Endodermal cell (in vitro differentiated cells): ENCODE data around the gene PBX4. TPM values are rescaled to one million over a fixed set of nuclear protein-coding genes. Genes with fewer than 3 reads are reported as not detected.

Experiments used
- DNase-seq: peaks from one replicate; pipeline ENCODE4 v3.0.0-alpha.2; 2017
- H3K27ac ChIP-seq: 2 replicates; pipeline ENCODE4 v1.5.1; 2013; ENCODE audit warnings: mild to moderate bottlenecking, low read depth, low read length, moderate library complexity
- H3K27me3 ChIP-seq: 2 replicates; pipeline ENCODE4 v1.6.1; 2013; ENCODE audit warnings: mild to moderate bottlenecking, low read length, moderate library complexity; ENCODE audit not compliant: insufficient read depth, control insufficient read depth, poor library complexity, severe bottlenecking
- H3K36me3 ChIP-seq: 2 replicates; pipeline ENCODE4 v1.7.0; 2013; ENCODE audit warnings: mild to moderate bottlenecking, low read length, moderate library complexity; ENCODE audit not compliant: control insufficient read depth, insufficient read depth
- H3K4me1 ChIP-seq: one replicate; pipeline ENCODE4 v1.7.0; 2013; ENCODE audit warnings: low read length; ENCODE audit not compliant: control insufficient read depth, insufficient read depth
- H3K4me3 ChIP-seq: 2 replicates; pipeline ENCODE4 v1.5.1; 2013; ENCODE audit warnings: mild to moderate bottlenecking, low read length, moderate library complexity
- H3K9ac ChIP-seq: 2 replicates; pipeline ENCODE4 v1.6.1; 2013; ENCODE audit warnings: mild to moderate bottlenecking, low read length, moderate library complexity; ENCODE audit not compliant: poor library complexity, severe bottlenecking; ENCODE audit errors: extremely low read depth
- H3K9me3 ChIP-seq: 2 replicates; pipeline ENCODE4 v1.6.1; 2013; ENCODE audit warnings: mild to moderate bottlenecking, low read length, moderate library complexity; ENCODE audit not compliant: control insufficient read depth
- H3K27ac Mint-ChIP-seq: 2 replicates; pipeline ENCODE4 v1.8.0; 2020; ENCODE audit warnings: mixed read lengths
- H3K27me3 Mint-ChIP-seq: 2 replicates; pipeline ENCODE4 v1.8.0; 2021; ENCODE audit warnings: mild to moderate bottlenecking, mixed read lengths; ENCODE audit not compliant: insufficient read depth
- H3K36me3 Mint-ChIP-seq: 2 replicates; pipeline ENCODE4 v1.8.0; 2020; ENCODE audit warnings: low read depth, mixed read lengths
- H3K4me1 Mint-ChIP-seq: 2 replicates; pipeline ENCODE4 v1.8.0; 2020; ENCODE audit warnings: mixed read lengths
- H3K4me3 Mint-ChIP-seq: 2 replicates; pipeline ENCODE4 v1.8.0; 2020; ENCODE audit warnings: mild to moderate bottlenecking, moderate library complexity, mixed read lengths
- H3K9me3 Mint-ChIP-seq: 2 replicates; pipeline ENCODE4 v1.8.0; 2020; ENCODE audit warnings: mild to moderate bottlenecking, mixed read lengths
- WGBS, 2 experiments: methylation state at CpG; one replicate each; pipeline versions ENCODE4 v1.1.5 to v1.1.7; 2013; ENCODE audit warnings: missing lambda C conversion rate in 2 of 2, mixed read lengths in 1 of 2; ENCODE audit not compliant: insufficient coverage in 1 of 2, insufficient read length in 1 of 2; 5-methylcytosine and 5-hydroxymethylcytosine counted together
- total RNA-seq, 2 donors: library from RNA; stranded (reverse); fragmentation: NEBNext Ultra II Directional in 1 of 2; extraction: Animal tissue kit (Norgen Biotek cat#: 25700) in 1 of 2; gene quantifications; 2 replicates in 1 of 2; 3 replicates in 1 of 2; pipeline ENCODE4 v1.2.1, GENCODE V29; 2021
- TF ChIP-seq, protein P1 (sequence below): fragments of 200-600 bp; sonication (generic); conservative IDR thresholded peaks from 2 replicates; pipeline ENCODE4 v1.5.0; 2021; ENCODE audit warnings: antibody characterized with exemption, mild to moderate bottlenecking

Gene PBX4
- total RNA-seq, 2 donors from 2014 or later: 4.1 to 8.6 TPM

DNA sequence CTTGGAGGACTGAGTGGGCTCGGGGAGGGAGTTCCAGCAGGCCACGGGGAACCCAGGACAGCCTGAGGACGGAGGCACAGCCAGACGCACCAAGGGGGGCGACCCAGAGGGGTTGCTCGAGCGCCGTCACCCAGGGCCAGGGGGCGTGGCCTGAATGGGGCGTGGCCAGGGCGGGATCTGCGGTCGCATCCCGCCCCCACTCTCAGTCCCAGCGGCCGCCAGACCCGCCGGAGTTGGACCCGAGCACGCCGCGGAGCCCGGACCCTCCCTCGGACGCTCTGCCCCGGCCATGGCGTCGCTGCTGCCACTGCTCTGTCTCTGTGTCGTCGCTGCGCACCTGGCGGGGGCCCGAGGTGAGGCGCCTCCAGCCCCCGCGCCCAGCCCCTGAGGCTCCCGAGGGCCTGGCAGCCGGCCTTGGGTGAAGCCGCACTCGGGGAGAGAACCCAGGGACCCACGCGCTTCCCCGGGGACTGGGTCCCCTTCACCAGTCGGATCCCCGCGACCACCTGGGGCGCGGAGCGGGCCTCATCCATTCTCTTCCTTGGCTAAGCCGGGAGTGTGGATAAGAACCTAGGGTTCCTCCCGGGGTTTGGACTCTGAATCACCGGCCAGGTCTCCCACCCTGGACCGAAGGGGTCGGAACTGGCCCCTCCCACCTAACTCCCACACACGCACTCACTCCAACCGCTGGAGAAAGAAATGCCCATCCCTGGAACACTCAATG lies 80.3 kb downstream of the PBX4 start, which contains the start of gene CILP2:
CILP2 (plus strand) TSS at position 205 of the 724 bp plus-strand sequence; CDS start at position 290, 85 bp downstream.
- DNase-seq: peak; percentile 94
- Mint-ChIP-seq H3K36me3 (no peaks in the 10 kb centered on the region), H3K27ac (no peak within 1 kb of the TSS), H3K4me1 (peaks cover 2% of the 10 kb centered on the region), H3K4me3 (peak within 1 kb of the TSS; percentile 46), H3K27me3 (peaks cover 62% of the 10 kb centered on the region), H3K9me3 (no peaks in the 10 kb centered on the region)
- Histone ChIP-seq H3K27ac (no peak within 1 kb of the TSS), H3K9ac (peak within 1 kb of the TSS; percentile 53), H3K27me3 (no peaks in the 10 kb centered on the region), H3K4me3 (peak within 1 kb of the TSS; percentile 74), H3K4me1 (no peaks in the 10 kb centered on the region), H3K36me3 (no peaks in the 10 kb centered on the region), H3K9me3 (no peaks in the 10 kb centered on the region)
- whole genome bisulfite sequencing, 2 experiments: 6 to 10% methylated on average over 26 to 56 of the region's 56 CpGs
- TF ChIP-seq, protein P1, sequence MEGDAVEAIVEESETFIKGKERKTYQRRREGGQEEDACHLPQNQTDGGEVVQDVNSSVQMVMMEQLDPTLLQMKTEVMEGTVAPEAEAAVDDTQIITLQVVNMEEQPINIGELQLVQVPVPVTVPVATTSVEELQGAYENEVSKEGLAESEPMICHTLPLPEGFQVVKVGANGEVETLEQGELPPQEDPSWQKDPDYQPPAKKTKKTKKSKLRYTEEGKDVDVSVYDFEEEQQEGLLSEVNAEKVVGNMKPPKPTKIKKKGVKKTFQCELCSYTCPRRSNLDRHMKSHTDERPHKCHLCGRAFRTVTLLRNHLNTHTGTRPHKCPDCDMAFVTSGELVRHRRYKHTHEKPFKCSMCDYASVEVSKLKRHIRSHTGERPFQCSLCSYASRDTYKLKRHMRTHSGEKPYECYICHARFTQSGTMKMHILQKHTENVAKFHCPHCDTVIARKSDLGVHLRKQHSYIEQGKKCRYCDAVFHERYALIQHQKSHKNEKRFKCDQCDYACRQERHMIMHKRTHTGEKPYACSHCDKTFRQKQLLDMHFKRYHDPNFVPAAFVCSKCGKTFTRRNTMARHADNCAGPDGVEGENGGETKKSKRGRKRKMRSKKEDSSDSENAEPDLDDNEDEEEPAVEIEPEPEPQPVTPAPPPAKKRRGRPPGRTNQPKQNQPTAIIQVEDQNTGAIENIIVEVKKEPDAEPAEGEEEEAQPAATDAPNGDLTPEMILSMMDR: no peak

DNA sequence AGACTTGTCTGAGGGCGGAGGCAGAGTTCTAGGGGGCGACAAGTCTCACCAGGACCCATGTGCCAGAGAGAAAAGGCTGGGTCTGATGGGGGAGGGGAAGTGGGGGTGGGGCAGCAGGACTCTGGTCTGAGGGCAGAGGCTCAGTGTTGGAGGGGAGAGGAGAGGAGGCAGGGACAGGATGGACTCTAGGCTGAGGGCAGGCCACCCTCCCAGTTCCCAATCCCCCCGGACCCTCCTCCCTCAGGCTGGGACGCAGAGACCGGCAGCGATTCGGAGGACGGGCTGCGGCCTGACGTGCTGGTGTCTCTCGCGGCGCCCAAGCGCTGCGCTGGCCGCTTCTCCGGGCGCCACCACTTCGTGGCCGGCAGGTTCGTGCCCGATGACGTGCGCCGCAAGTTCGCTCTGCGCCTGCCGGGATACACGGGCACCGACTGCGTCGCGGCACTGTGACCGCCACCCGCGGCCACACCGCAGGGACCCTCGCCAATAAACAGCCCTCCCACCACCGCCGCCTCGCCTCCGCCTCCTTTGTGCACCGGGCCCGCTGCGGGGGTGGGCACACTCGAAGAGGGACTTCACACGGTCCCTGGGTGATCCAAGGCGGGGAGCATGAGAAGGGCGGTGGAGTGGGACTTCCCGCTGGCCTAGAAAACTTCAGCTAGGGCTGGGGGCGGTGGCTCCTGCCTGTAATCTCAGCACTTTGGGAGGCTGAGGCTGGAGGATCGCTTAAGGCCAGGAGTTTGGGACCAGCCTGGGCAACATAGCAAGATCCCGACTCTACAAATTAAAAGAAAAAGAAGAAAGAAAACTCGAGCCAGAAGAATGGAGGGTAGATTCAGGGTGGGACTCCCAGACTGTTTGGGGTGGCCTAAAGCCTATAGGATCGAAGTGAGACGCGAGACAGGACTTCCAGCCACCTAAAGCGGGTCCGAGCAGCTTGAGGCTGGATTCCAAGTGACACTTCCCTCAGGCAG lies 81.1 kb downstream of the PBX4 start:
- no peaks in the 10 kb centered on the region for H3K4me1 ChIP-seq
- peak overlapping the region; percentile 46 for H3K4me3 Mint-ChIP-seq
- H3K9me3 Mint-ChIP-seq: no peaks in the 10 kb centered on the region
- peaks cover 63% of the 10 kb centered on the region for H3K27me3 Mint-ChIP-seq
- no peaks in the 10 kb centered on the region for H3K27me3 ChIP-seq
- TF ChIP-seq, protein P1: no peak
- no peak overlapping the region for H3K27ac Mint-ChIP-seq
- H3K9ac ChIP-seq: no peak overlapping the region
- peaks cover 2% of the 10 kb centered on the region for H3K4me1 Mint-ChIP-seq
- H3K27ac ChIP-seq: no peak overlapping the region
- WGBS, 2 experiments: 78 to 91% methylated on average over 34 to 59 of the region's 59 CpGs
- H3K36me3 ChIP-seq: peaks cover 2% of the 10 kb centered on the region
- H3K36me3 Mint-ChIP-seq: no peaks in the 10 kb centered on the region
- DNase-seq: peak; percentile 62
- no peaks in the 10 kb centered on the region for H3K9me3 ChIP-seq
- peak overlapping the region; percentile 74 for H3K4me3 ChIP-seq

GRCh38 chr19:19535311-19536191 lies 82.9 kb downstream of the PBX4 start:
- Histone ChIP-seq H3K9ac (no peak overlapping the region), H3K4me3 (no peak overlapping the region), H3K27me3 (no peaks in the 10 kb centered on the region), H3K4me1 (no peaks in the 10 kb centered on the region), H3K9me3 (no peaks in the 10 kb centered on the region), H3K36me3 (peaks cover 8% of the 10 kb centered on the region), H3K27ac (no peak overlapping the region)
- 93 to 96% methylated on average over 5 to 34 of the region's 34 CpGs for WGBS, 2 experiments
- H3K4me1 Mint-ChIP-seq: peaks cover 2% of the 10 kb centered on the region
- no peak overlapping the region for H3K27ac Mint-ChIP-seq
- TF ChIP-seq, protein P1: no peak
- H3K4me3 Mint-ChIP-seq: no peak overlapping the region
- H3K36me3 Mint-ChIP-seq: peaks cover 7% of the 10 kb centered on the region
- no peak for DNase-seq
- H3K9me3 Mint-ChIP-seq: no peaks in the 10 kb centered on the region
- peaks cover 49% of the 10 kb centered on the region for H3K27me3 Mint-ChIP-seq
